Right cardiac atrium (tissue), 5 donors: ENCODE results near the gene CSNK1A1. TPM values are rescaled to one million over a fixed set of nuclear protein-coding genes. Genes with fewer than 3 reads are reported as not detected.

Source experiments
- ATAC-seq, 2 donors: fragments of 200-7000 bp; cut with Tn5 transposase; one replicate each; pipeline versions ENCODE4 v1.8.0 to v1.9.1; 2020; ENCODE audit warnings: moderate library complexity in 2 of 2, mild to moderate bottlenecking in 1 of 2
- DNase-seq, 3 donors: peaks; one replicate each; pipeline ENCODE4 v3.0.0-alpha.2; 2020
- H3K27ac ChIP-seq: one replicate; pipeline ENCODE4 v1.5.1; 2013; ENCODE audit warnings: mild to moderate bottlenecking, low read length, control low read depth, moderate library complexity
- H3K27me3 ChIP-seq: one replicate; pipeline ENCODE4 v1.6.1; 2013; ENCODE audit not compliant: control insufficient read depth, insufficient read depth
- H3K4me1 ChIP-seq: one replicate; pipeline ENCODE4 v1.6.1; 2013; ENCODE audit warnings: low read length; ENCODE audit not compliant: control insufficient read depth, insufficient read depth
- H3K4me3 ChIP-seq: one replicate; pipeline ENCODE4 v1.5.1; 2013; ENCODE audit warnings: low read length, control low read depth
- H3K9me3 ChIP-seq: one replicate; pipeline ENCODE4 v1.6.1; 2013; ENCODE audit warnings: low read length; ENCODE audit not compliant: control insufficient read depth
- WGBS: extraction: QIAGEN DNeasy Blood & Tissue Kit; methylation state at CpG from one replicate; pipeline ENCODE4 v1.1.7; 2013; 5-methylcytosine and 5-hydroxymethylcytosine counted together
- intact Hi-C, 4 donors: fragments of 100-400 bp; cut with DNase I; formaldehyde crosslinking; loops; one replicate each; pipeline versions ENCODE4 v1.11.0 to v1.14.0; 2022 to 2023
- polyA plus RNA-seq: library from polyadenylated mRNA; stranded (reverse); fragments of 200-250 nt; gene quantifications from one replicate; pipeline ENCODE4 v1.2.3, GENCODE V29; 2013
- total RNA-seq, 4 donors: library from RNA; stranded (reverse); fragmentation: NEBNext Ultra II Directional; extraction: Animal tissue kit (Norgen Biotek cat#: 25700); gene quantifications; one replicate each; pipeline ENCODE4 v1.2.1, GENCODE V29; 2021
- donor health status: healthy with polysubstance abuse.
- donor health status: DM: no; HTN: yes; CAD: no.
- donor health status: DM: no; HTN: no; CAD: no.
- donor health status: DM: no; HTN: yes; CAD: no; lungs with severe emphysema.
- donor health status: DM: yes; HTN: yes; CAD: no.

Gene CSNK1A1
- total and polyA plus RNA-seq, 5 donors, result 74.5 to 433 (median 235) TPM

GRCh38 chr5:149504677-149505076, 46.6 kb downstream of the CSNK1A1 start:
- Histone ChIP-seq H3K4me1 (no peaks in the 10 kb centered on the region), H3K4me3 (no peak overlapping the region), H3K27ac (no peak overlapping the region), H3K27me3 (no peaks in the 10 kb centered on the region), H3K9me3 (no peaks in the 10 kb centered on the region)
- DNase-seq (no peak), ATAC-seq (no peak)
- 84% methylated on average over 2 of the region's 2 CpGs for WGBS
- intact Hi-C loops, result no loop called here

- no peak for ATAC-seq
- intact Hi-C loops, result no loop called here
- WGBS, result 90% methylated on average over 2 of the region's 2 CpGs
These were observed 48.2 kb downstream of the CSNK1A1 start for GRCh38 chr5:149503006-149503405.

DNA sequence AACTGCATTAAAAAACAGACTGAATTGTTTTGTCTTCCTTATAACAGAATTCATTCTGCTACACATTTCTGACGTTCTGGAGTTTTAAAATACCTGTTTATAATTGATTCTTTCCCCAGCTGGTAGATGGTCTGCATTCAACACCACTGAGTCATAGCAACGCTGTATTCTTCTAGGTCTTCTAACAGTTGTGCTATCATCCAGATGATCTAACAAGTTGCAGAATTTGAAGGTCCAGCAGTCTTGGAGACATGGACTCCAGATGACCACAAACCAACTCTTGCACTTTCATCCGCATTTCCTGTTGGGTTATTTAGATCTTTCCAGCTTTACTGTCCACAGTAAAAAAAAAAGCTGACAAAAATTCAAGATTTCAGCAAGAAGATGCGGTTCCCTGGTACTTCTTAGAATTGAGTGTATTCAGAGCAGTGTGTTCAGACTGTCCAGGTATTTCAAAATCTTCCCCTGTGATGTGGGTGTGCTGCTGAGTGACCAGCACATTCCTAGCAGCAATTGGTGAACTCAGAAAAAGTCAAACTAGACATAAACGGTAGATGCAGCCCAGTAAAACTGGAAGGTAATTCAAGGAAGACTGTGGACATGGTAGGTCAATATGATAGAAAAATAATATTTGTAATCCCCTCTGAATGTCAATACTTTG, 50.2 kb downstream of the CSNK1A1 start:
- intact Hi-C loops, result no loop called here
- H3K4me3 ChIP-seq, result no peak overlapping the region
- ATAC-seq (no peak), DNase-seq (no peak)
- WGBS, result 84% methylated on average over 5 of the region's 5 CpGs
- no peak overlapping the region for H3K27ac ChIP-seq
- no peaks in the 10 kb centered on the region for H3K9me3 ChIP-seq
- H3K27me3 ChIP-seq, result no peaks in the 10 kb centered on the region
- peaks cover 6% of the 10 kb centered on the region for H3K4me1 ChIP-seq

More at GRCh38 chr5:149503006-149503405, 48.2 kb downstream of the CSNK1A1 start:
- Histone ChIP-seq H3K4me1 (no peaks in the 10 kb centered on the region), H3K9me3 (no peaks in the 10 kb centered on the region), H3K27ac (no peak overlapping the region), H3K27me3 (no peaks in the 10 kb centered on the region), H3K4me3 (no peak overlapping the region)
- no peak for DNase-seq

- WGBS, result 75% methylated on average over 1 of the region's 1 CpG
- Histone ChIP-seq H3K27me3 (no peaks in the 10 kb centered on the region), H3K4me3 (no peak overlapping the region), H3K9me3 (no peaks in the 10 kb centered on the region), H3K4me1 (peaks cover 6% of the 10 kb centered on the region), H3K27ac (no peak overlapping the region)
- intact Hi-C loops, result loop anchor here in 3 of 4 donors (10.0 kb wide), 2 partner anchors 46 to 54 kb away; no protein-coding TSS in a partner anchor
- ATAC-seq (no peak), DNase-seq (no peak)
These were observed 52.4 kb downstream of the CSNK1A1 start for GRCh38 chr5:149498724-149499336.

GRCh38 chr5:149497357-149497756, 53.9 kb downstream of the CSNK1A1 start:
- no peaks in the 10 kb centered on the region for H3K9me3 ChIP-seq
- WGBS, result 40% methylated on average over 3 of the region's 3 CpGs
- intact Hi-C loops, result loop anchor here in 3 of 4 donors (10.0 kb wide), 2 partner anchors 47 to 53 kb away; no protein-coding TSS in a partner anchor
- H3K27me3 ChIP-seq, result no peaks in the 10 kb centered on the region
- H3K4me1 ChIP-seq, result peaks cover 6% of the 10 kb centered on the region
- ATAC-seq (peak; percentile 17 to 28), DNase-seq (no peak)
- no peak overlapping the region for H3K4me3 ChIP-seq
- H3K27ac ChIP-seq, result peak overlapping the region; percentile 23

- H3K9me3 ChIP-seq, result no peaks in the 10 kb centered on the region
- no peaks in the 10 kb centered on the region for H3K27me3 ChIP-seq
- no peak overlapping the region for H3K4me3 ChIP-seq
- 50% methylated on average over 2 of the region's 2 CpGs for WGBS
- intact Hi-C loops, result loop anchor here in 3 of 4 donors (10.0 kb wide), 2 partner anchors 48 to 52 kb away; no protein-coding TSS in a partner anchor
- peaks cover 6% of the 10 kb centered on the region for H3K4me1 ChIP-seq
- no peak overlapping the region for H3K27ac ChIP-seq
- ATAC-seq (no peak), DNase-seq (no peak)
These were observed 54.3 kb downstream of the CSNK1A1 start for GRCh38 chr5:149496917-149497316.

- no peaks in the 10 kb centered on the region for H3K27me3 ChIP-seq
- no peak overlapping the region for H3K27ac ChIP-seq
- WGBS, result 64% methylated on average over 1 of the region's 1 CpG
- intact Hi-C loops, result loop anchor here in 3 of 4 donors (10.0 kb wide), 2 partner anchors 49 to 51 kb away; no protein-coding TSS in a partner anchor
- no peaks in the 10 kb centered on the region for H3K9me3 ChIP-seq
- ATAC-seq (no peak), DNase-seq (no peak)
- no peak overlapping the region for H3K4me3 ChIP-seq
- peaks cover 6% of the 10 kb centered on the region for H3K4me1 ChIP-seq
These were observed 55.1 kb downstream of the CSNK1A1 start for GRCh38 chr5:149496166-149496565.

DNA sequence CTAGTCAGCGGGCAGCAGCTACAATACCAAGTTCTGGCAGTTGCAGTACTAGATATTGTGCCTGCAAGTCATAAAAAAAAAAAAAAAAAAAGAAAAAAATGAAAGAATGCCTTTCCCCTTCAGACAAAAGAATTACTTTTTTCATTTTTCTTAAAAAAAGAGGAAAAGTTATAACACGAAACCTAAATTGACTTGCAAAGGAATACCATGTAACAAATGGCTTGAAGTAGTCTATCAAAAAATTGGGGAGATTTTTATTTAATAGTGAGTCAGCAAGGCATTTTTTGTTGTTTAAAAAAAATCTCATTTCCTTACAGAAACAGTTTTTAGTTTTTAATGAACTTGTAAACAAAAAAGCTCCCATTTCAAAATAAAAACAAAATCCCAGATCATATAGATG, 55.6 kb downstream of the CSNK1A1 start:
- ATAC-seq, result no peak
- WGBS, result 88% methylated on average over 2 of the region's 2 CpGs
- no peak overlapping the region for H3K27ac ChIP-seq

DNA sequence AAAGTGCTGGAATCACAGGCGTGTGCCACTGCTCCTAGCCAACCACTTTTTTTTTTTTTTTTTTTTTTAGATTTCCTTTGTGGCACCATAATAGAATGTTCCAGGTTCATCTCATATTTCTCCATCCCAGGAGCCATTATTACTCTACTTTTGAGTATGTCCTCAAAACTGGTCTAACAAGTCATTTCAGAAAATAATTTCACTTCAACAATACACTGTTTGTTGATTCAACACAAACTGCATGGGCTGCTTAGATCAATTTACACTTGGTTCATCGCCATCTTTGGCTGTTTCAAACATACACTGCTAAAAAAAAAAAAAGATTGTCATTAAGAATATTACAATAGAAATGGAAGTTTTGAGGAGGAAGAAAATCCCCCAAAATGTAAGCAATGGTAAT, 57.9 kb downstream of the CSNK1A1 start:
- 88% methylated on average over 2 of the region's 2 CpGs for WGBS
- intact Hi-C loops, result loop anchor here in 3 of 4 donors (10.0 kb wide), 2 partner anchors 49 to 51 kb away; no protein-coding TSS in a partner anchor

More for the DNA sequence above, 55.6 kb downstream of the CSNK1A1 start:
- no peak overlapping the region for H3K4me3 ChIP-seq
- no peaks in the 10 kb centered on the region for H3K9me3 ChIP-seq
- no peak for DNase-seq
- H3K4me1 ChIP-seq, result peaks cover 6% of the 10 kb centered on the region
- no peaks in the 10 kb centered on the region for H3K27me3 ChIP-seq
- intact Hi-C loops, result loop anchor here in 3 of 4 donors (10.0 kb wide), 2 partner anchors 49 to 51 kb away; no protein-coding TSS in a partner anchor

GRCh38 chr5:149492781-149493180, 58.5 kb downstream of the CSNK1A1 start:
- Histone ChIP-seq H3K4me3 (no peak overlapping the region), H3K4me1 (peaks cover 10% of the 10 kb centered on the region)
- WGBS, result 88% methylated on average over 6 of the region's 6 CpGs

More for the DNA sequence above, 57.9 kb downstream of the CSNK1A1 start:
- H3K27me3 ChIP-seq, result no peaks in the 10 kb centered on the region
- no peak overlapping the region for H3K27ac ChIP-seq
- ATAC-seq (no peak), DNase-seq (no peak)
- no peak overlapping the region for H3K4me3 ChIP-seq
- H3K9me3 ChIP-seq, result no peaks in the 10 kb centered on the region
- H3K4me1 ChIP-seq, result peaks cover 12% of the 10 kb centered on the region

More at GRCh38 chr5:149492781-149493180, 58.5 kb downstream of the CSNK1A1 start:
- no peak for DNase-seq
- intact Hi-C loops, result loop anchor here in 3 of 4 donors (10.0 kb wide), 2 partner anchors 48 to 52 kb away; no protein-coding TSS in a partner anchor
- Histone ChIP-seq H3K27ac (no peak overlapping the region), H3K9me3 (no peaks in the 10 kb centered on the region), H3K27me3 (no peaks in the 10 kb centered on the region)
- ATAC-seq, result no peak
